Measurements from ENCODE around the gene LIPC.

Gene LIPC

GRCh38 chr15:58520936-58521292 is 89.1 kb downstream of the LIPC start:
- no peak for DNase-seq

DNA sequence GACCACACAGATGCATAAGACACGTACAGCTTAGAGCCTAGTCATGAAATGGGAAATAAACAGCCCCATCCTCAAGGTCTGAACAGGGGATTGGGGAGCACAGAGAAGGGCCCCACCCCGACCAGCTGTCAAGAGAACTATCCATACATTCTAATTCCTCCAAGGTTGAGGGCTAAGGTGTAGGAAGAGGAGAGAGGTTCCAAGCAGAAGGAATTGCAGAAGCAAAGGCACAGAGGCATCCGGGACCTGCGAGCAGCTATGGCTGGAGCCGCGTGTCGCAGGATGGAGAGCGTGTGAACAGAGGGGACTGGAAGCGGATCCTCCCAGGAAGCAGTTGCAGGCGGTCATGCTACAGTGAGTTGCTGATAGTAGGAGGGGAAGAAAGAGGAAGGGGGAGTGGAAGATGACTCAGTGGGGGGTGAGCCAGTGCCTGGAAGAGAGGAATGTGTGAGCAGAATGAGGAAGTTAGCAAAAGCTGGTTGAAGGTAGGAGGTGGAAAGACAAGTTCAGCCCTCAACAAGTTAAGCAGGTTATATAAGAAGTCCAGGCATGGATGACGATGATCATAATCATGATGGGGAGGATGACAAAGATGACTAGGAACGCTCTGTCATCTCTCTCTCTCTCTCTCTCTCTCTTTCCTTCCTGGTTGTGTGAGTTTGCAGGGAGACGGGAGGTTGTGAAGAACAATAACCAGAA is 89.7 kb downstream of the LIPC start:
- no peak for DNase-seq

GRCh38 chr15:58522391-58522790 is 90.6 kb downstream of the LIPC start:
- DNase-seq: no peak

GRCh38 chr15:58522865-58523264 is 91.1 kb downstream of the LIPC start:
- DNase-seq: no peak

- no peak for DNase-seq
Observed at GRCh38 chr15:58523634-58524033, 91.8 kb downstream of the LIPC start.

DNA sequence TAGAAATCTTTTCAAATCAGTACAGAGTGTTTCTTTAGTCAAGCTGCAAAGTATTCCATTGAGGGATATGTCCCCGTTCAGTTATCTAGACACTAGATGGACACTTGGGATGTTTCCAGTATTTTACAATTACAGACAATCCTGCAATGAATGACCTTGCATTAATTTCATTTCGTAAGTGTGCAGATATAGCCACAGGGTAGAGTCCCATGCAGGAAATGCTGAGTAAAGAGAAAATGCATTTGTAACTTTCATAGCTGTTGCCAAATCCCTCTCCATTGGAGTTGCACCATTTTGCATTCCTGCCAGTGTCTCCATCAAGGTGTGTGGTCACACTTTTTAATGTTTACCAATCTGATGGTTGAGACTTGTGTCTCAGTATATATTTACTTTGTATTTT is 92.5 kb downstream of the LIPC start:
- DNase-seq: no peak

DNA sequence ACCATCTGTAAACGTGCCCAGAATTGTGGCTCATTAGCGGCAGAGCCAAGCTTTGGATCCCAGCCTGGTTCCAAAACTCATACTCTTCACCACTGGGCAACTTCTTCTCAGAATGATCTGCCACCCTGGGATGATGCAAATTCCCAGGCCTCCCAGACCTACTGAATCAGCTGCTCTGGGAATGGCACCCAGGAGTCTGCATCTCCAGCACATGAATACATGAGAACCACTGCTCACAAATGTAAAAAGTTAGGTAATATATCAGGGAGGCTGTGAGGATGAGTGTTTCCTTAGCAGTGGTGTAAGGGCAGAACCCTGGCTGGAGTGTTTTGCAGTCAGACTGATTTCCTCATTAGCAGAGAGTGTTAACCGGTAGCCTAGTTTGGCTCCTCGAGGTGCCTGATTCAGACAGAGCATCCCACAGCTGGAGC is 94.2 kb downstream of the LIPC start:
- DNase-seq: no peak

DNA sequence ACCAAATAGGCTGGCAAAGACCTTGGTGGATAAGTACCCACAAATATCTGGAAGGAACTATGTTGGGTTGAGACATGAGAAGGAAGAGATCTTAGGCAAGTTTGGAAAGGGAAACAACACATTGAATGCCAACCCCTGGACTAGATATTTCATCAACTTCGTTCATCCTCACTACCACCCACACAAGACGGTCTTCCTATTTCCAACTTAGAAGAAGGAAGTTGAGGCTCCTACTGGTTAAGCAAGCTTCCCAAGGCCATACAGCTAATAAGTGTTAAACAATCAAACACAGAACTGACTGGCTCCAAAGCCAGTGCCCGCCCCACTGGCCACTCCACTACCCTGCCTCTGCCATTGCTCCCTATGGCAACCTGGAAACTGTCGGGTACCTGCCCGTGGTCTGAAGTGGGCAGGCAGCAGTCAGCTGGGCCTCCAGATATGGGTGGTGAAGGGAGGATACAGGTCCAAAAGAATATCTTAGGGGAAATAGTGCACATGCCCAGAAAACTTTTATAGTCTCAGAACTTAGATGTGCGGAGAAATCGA is 94.9 kb downstream of the LIPC start:
- DNase-seq: no peak

GRCh38 chr15:58527573-58528187 is 95.9 kb downstream of the LIPC start:
- DNase-seq: no peak

- DNase-seq: no peak
Observed at GRCh38 chr15:58528188-58528870, 96.5 kb downstream of the LIPC start.

DNA sequence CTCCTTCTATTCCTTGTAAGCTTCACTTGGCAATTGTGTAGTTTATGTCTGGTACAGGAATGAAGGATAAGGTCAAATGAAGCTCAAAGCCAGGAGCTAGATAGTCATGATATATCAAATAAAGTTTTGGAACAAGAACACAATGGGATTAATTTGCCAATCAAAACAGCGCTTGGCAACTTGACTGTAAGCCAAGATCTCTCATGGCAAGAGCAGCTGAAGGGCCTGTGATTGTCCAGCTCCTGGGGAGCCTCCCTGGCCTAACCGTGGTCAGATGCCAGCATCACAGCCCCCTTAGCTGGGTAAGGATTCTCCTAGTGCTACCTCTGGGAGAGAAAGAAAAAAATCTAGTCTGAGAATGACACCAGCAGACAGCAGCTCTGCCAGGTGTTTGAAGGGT is 97.2 kb downstream of the LIPC start:
- DNase-seq: no peak

DNA sequence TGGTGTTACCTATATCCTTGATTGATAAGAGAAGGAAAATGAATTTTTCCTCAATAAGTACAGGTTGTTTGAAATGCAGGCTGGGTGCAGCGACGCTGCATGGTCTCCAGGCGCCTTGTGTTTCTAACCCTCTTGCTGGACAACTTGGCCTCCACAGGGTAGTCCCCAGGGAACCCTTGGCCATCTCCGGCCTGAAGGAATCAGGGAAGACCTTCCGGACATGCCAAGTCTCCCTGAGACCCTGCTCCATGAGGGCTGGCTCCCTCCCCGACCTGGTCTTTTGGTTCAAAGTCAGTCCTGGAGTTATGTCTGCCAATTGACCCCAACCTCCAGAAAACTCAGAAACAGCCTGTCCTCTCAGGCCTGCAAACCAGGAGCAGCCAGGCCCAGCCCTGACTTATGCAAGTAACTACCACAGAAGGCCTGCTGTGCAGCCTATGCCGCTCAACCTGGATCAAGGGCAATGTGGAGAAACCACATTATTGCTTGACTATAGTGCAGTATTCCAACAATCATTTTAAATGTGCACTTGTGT is 98.3 kb downstream of the LIPC start:
- DNase-seq: no peak

- DNase-seq: no peak
Observed at GRCh38 chr15:58532126-58532525, 100.3 kb downstream of the LIPC start.

- no peak for DNase-seq
Observed at GRCh38 chr15:58534556-58534955, 102.8 kb downstream of the LIPC start.

DNA sequence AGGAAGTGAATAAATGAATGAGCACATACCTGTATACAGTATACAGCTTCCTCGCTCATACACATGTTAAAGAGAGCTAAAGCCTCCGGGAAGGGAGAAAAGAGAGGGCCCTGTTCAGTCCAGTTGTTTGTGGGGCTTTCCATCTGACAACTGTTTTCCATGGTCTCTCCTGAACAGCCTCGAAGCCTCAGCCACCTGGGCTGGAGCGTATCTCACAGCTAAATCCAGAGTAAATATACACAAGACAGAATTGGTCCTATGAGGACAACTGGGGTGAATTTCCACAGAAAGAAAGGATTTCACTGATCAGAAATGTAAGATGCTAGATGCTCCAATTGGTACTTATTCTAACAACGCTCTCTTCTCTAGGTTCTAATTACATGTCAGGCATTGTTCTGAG is 103.5 kb downstream of the LIPC start:
- no peak for DNase-seq

- DNase-seq: no peak
Observed at GRCh38 chr15:58535894-58536293, 104.1 kb downstream of the LIPC start.

GRCh38 chr15:58536414-58536813 is 104.6 kb downstream of the LIPC start:
- DNase-seq: no peak

DNA sequence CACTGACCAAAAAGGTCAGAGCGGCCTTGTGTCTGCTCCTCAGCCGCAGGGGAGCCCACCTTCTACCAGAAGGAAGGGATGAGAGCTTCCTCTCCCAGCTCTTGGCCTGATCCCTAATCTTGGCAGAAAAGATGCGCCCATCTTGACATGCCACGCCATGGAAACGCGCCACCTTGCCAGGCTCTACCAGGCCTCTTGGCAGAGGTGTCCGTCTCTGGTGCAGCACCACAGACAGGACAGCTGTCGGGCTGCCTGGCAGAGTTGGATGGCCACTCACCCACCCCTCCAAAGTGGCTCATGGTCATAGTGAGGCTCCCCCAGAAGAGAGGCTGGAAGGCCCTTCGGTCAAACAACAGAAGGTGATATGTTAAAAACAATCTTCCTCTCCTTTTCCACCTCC is 105.2 kb downstream of the LIPC start:
- DNase-seq: no peak

GRCh38 chr15:58538225-58538727 is 106.5 kb downstream of the LIPC start:
- no peak for DNase-seq

DNA sequence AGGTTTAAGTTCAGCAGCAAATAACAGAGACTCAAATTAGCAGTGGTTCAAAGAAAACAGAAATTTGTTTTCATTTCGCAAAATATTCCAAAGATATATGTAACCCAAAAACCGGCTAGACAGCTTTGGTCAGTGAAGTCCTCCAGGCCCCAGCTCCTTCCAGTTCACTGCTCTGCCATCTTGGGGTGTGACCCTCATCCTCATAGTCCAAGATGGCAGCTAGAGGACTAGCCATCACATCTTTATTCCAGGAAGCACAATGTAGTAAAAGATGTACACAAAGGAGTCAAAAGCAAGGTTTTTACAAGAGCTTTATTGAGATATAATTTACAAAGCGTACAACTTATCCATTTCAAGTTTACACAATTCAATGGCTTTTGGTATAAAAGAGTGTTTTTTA is 107.1 kb downstream of the LIPC start:
- no peak for DNase-seq

DNA sequence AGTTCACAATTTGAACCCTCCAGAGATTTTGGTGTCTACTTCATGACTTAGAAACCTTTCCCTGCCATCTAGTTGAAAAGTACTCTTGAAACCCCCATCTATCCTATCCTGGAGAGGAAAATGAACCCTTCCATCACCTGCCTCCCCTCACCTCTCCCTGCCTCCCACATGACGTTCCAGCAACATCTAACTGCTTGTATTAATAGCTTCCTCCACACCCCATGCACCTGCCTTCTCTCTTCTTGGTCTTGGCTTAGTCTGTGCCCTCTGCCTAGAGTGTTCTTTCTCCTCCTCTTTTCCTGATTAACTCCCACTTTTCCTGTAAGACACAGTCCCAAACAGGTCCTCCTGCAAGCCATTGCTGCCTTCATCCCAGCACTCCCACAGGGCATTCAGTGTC is 107.8 kb downstream of the LIPC start:
- DNase-seq: no peak

DNA sequence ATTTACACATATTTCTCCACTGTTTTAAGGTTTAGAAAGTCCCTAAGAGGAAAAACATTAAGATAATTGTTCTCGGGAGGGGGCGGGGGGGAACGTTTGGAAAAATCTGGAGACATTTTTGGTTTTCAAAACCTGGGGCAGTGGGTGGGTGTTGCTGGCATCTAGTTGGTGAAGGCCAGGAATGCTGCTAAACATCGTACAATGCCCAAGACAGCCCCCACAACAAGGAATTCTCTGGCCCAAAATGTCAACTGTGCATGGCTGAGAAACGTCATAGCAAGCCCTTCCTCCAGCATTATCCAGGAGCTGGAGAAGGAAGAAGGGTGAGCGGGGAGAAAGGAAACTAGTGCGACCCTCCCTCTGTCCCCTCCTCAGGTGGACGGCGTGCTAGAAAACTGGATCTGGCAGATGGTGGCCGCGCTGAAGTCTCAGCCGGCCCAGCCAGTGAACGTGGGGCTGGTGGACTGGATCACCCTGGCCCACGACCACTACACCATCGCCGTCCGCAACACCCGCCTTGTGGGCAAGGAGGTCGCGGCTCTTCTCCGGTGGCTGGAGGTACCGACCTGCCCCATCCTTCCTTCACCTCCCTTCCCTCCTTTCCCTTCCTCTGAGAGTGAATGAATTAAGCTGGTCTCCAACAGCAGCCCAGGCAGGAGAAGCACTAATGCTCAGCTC is 109.8 kb downstream of the LIPC start:
- no peak for DNase-seq

Measured in activated CD4-positive, alpha-beta T cell treated with anti-CD3 and anti-CD28 coated beads, Interleukin-2, amount 50 U/mL, for 1 hour (primary cell).